ENCODE data around the gene GRIK4. TPM values are rescaled to one million over a fixed set of nuclear protein-coding genes. Genes with fewer than 3 reads are reported as not detected.

Gene GRIK4
- total and polyA plus RNA-seq, 4 donors, result 0.41 to 4.9 (median 1.7) TPM

DNA sequence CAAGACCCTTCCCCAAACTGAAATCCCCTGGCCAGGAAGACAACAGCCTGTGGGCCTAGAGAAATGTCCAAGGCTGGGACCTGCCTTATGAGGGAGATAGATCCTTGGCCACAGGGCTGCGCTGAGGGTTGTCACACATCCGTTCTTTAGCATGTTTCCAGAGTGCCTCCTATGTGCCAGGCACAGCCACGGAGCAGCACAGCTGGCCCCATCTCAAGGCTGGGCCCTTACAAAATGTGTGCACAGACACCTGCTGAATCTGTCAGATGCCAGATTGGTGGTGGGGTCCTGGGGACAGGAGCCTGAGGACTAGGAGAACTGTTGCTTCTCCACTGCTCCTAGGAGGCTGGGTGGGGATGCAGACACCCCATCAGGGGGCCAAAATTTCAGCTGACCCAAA lies 11.2 kb downstream of the GRIK4 start:
- H3K9ac ChIP-seq (ENCODE audit: insufficient read depth in 1 of 2, low read length in 2 of 2), result no peak overlapping the region
- H3K4me3 ChIP-seq, result no peak overlapping the region
- no peak overlapping the region for H3K27ac ChIP-seq (ENCODE audit: low read depth in 1 of 2, low read length in 1 of 2)
- TF ChIP-seq CTCF (IDR thresholded peaks at IDR 0.05; ENCODE audit: control extremely low read depth, extremely low read depth), result no peak
- WGBS, 2 donors, result 81 to 89% methylated on average over 3 of the region's 3 CpGs
- H3K36me3 ChIP-seq (ENCODE audit: control insufficient read depth in 4 of 4, insufficient read depth in 4 of 4, low read length in 4 of 4), result no peaks in the 10 kb centered on the region
- no peaks in the 10 kb centered on the region for H3K9me3 ChIP-seq (ENCODE audit: control insufficient read depth in 4 of 4, insufficient read depth in 3 of 4, low read length in 3 of 4)
- H3K27me3 ChIP-seq (ENCODE audit: control insufficient read depth in 3 of 3, insufficient read depth in 3 of 3, low read length in 2 of 3), result peaks cover 0 to 10% (median 0%) of the 10 kb centered on the region in 3 donors
- ATAC-seq (ENCODE audit: insufficient read depth, low FRiP score) (no peak), DNase-seq (no peak)
- peaks cover 0 to 42% (median 11%) of the 10 kb centered on the region in 5 donors for H3K4me1 ChIP-seq (ENCODE audit: control insufficient read depth in 5 of 5, insufficient read depth in 5 of 5, low read length in 5 of 5)

DNA sequence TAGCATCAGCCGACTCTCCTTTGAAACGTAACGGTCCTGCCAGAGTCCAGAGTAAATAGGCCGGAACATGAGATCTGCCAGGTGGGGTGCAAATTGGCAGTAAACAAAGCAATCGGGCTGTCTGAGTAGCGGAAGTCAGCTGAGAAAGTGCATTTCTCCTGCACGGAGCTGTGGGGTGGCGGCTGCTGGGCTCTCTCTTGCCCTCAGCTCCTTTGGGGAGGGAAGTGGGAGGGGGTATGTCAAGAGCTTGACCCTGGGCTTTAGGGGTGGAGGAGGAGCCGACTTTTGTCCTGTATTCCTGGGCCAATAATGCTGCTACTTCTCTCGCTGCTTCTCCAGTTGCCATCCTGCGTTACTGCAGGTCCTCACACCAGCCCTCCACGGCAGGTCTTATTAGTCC lies 11.6 kb downstream of the GRIK4 start:
- H3K36me3 ChIP-seq (ENCODE audit: control insufficient read depth in 4 of 4, insufficient read depth in 4 of 4, low read length in 4 of 4), result no peaks in the 10 kb centered on the region
- H3K9ac ChIP-seq (ENCODE audit: insufficient read depth in 1 of 2, low read length in 2 of 2), result no peak overlapping the region
- peaks cover 0 to 10% (median 0%) of the 10 kb centered on the region in 3 donors for H3K27me3 ChIP-seq (ENCODE audit: control insufficient read depth in 3 of 3, insufficient read depth in 3 of 3, low read length in 2 of 3)
- H3K27ac ChIP-seq (ENCODE audit: low read depth in 1 of 2, low read length in 1 of 2), result no peak overlapping the region
- no peaks in the 10 kb centered on the region for H3K9me3 ChIP-seq (ENCODE audit: control insufficient read depth in 4 of 4, insufficient read depth in 3 of 4, low read length in 3 of 4)
- ATAC-seq (ENCODE audit: insufficient read depth, low FRiP score) (no peak), DNase-seq (peak in 2 of 3 donors; percentile 53 to 66)
- no peak for TF ChIP-seq CTCF (IDR thresholded peaks at IDR 0.05; ENCODE audit: control extremely low read depth, extremely low read depth)
- WGBS, 2 donors, result 43% methylated on average over 12 of the region's 12 CpGs
- H3K4me1 ChIP-seq (ENCODE audit: control insufficient read depth in 5 of 5, insufficient read depth in 5 of 5, low read length in 5 of 5), result peaks cover 0 to 38% (median 8%) of the 10 kb centered on the region in 5 donors
- no peak overlapping the region for H3K4me3 ChIP-seq

DNA sequence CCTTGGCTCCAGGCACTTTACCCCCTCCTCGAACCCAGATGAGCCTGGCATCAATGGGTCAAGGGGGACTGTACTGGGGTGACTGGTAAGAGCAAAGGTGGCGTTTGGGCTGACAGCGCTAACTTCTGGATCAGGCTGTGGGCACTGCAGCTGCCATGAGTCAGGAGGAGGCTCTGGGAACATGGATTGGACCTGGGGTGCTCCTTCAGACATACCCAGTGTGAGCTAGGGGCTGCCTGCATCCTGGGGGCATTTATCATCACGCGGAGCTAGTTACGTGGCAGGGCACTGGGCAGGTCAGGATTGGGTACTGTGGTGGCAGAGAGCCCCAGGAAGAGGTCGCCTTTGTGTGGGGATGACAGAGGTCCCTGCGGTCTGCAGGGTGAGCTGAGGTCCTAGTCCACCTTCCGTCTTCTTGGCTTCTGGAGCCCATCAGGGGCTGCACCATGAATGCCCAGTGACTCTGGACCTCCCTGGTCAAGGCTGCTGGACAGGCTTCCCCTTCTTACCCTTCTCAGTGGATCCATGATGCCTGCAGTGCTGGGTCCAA lies 13.1 kb downstream of the GRIK4 start:
- no peak for ATAC-seq (ENCODE audit: insufficient read depth, low FRiP score)
- Histone ChIP-seq H3K4me3 (no peak overlapping the region), H3K27ac (ENCODE audit: low read depth in 1 of 2, low read length in 1 of 2) (no peak overlapping the region), H3K36me3 (ENCODE audit: control insufficient read depth in 4 of 4, insufficient read depth in 4 of 4, low read length in 4 of 4) (no peaks in the 10 kb centered on the region), H3K4me1 (ENCODE audit: control insufficient read depth in 5 of 5, insufficient read depth in 5 of 5, low read length in 5 of 5) (peaks cover 0 to 28% (median 0%) of the 10 kb centered on the region in 5 donors), H3K9me3 (ENCODE audit: control insufficient read depth in 4 of 4, insufficient read depth in 3 of 4, low read length in 3 of 4) (peaks cover 0 to 3% (median 0%) of the 10 kb centered on the region in 4 donors), H3K27me3 (ENCODE audit: control insufficient read depth in 3 of 3, insufficient read depth in 3 of 3, low read length in 2 of 3) (peaks cover 0 to 6% (median 0%) of the 10 kb centered on the region in 3 donors), H3K9ac (ENCODE audit: insufficient read depth in 1 of 2, low read length in 2 of 2) (no peak overlapping the region)
- TF ChIP-seq CTCF (IDR thresholded peaks at IDR 0.05; ENCODE audit: control extremely low read depth, extremely low read depth), result no peak
- DNase-seq, result no peak
- 91 to 94% methylated on average over 9 of the region's 9 CpGs for WGBS, 2 donors

Measured in lung (tissue), 12 donors.